T-cell (primary cell): ENCODE results near the gene LBR. TPM values are rescaled to one million over a fixed set of nuclear protein-coding genes. Genes with fewer than 3 reads are reported as not detected.
A peak's percentile ranks its signal among the peaks of the same experiment; 100 is the strongest.

Experiments
- ATAC-seq, 4 experiments: fragments of 200-7000 bp in 3 of 4; fragments of 150-1000 bp in 1 of 4; cut with Tn5 transposase; replicated peaks in 1 of 4; 1 replicate in 3 of 4; 2 replicates in 1 of 4; pipeline ENCODE4 v1.10.0; 2021; ENCODE audit warnings: moderate library complexity in 3 of 4, mild to moderate bottlenecking in 2 of 4, moderate number of reproducible peaks in 1 of 4
- CTCF ChIA-PET, 2 donors: fragments of 300-600 bp; sonication (Branson Sonifier 250); formaldehyde crosslinking; loops; one replicate each; lab custom pipeline; 2022; ENCODE audit warnings: antibody characterized with exemption in 2 of 2; lab: Charles Lee
- POLR2A ChIA-PET, 2 donors: fragments of 300-600 bp; sonication (Branson Sonifier 250); formaldehyde crosslinking; loops; one replicate each; lab custom pipeline; 2022; ENCODE audit warnings: antibody characterized with exemption in 2 of 2; lab: Charles Lee
- DNase-seq, 35 experiments: peaks; one replicate each; pipeline versions ENCODE4 v3.0.0 to v3.0.0-alpha.2; 2013 to 2023
- H3K27ac ChIP-seq: one replicate; pipeline ENCODE4 v1.5.1; 2013; ENCODE audit warnings: low read length
- H3K27me3 ChIP-seq, 2 experiments: replicated peaks in 1 of 2; 1 replicate in 1 of 2; 2 replicates in 1 of 2; pipeline versions ENCODE4 v1.6.1 to v1.7.0; 2013; ENCODE audit warnings: low read length in 1 of 2, mixed read lengths in 1 of 2; ENCODE audit not compliant: control insufficient read depth in 2 of 2, insufficient read depth in 2 of 2; ENCODE audit errors: extremely low read depth in 1 of 2
- H3K36me3 ChIP-seq, 2 donors: 1 replicate in 1 of 2; 2 replicates in 1 of 2; pipeline versions ENCODE4 v1.6.1 to v1.7.0; 2013; ENCODE audit warnings: low read length in 1 of 2; ENCODE audit not compliant: control insufficient read depth in 2 of 2, insufficient read depth in 1 of 2; ENCODE audit errors: extremely low read depth in 1 of 2
- H3K4me1 ChIP-seq, 2 experiments: 1 replicate in 1 of 2; 2 replicates in 1 of 2; pipeline versions ENCODE4 v1.6.1 to v1.7.0; 2013; ENCODE audit warnings: low read length in 2 of 2, mixed read lengths in 1 of 2; ENCODE audit not compliant: insufficient read depth in 2 of 2, control insufficient read depth in 1 of 2; ENCODE audit errors: extremely low read depth in 1 of 2
- H3K4me3 ChIP-seq, 2 donors: 1 replicate in 1 of 2; 2 replicates in 1 of 2; pipeline versions ENCODE4 v1.5.1 to v1.7.0; 2013; ENCODE audit warnings: mild to moderate bottlenecking in 2 of 2, low read length in 1 of 2, moderate library complexity in 1 of 2; ENCODE audit not compliant: control insufficient read depth in 1 of 2; ENCODE audit errors: extremely low read depth in 1 of 2
- H3K9me3 ChIP-seq: 2 replicates; pipeline ENCODE4 v1.7.0; 2013
- H3K27ac Mint-ChIP-seq, 2 donors: one replicate each; pipeline ENCODE4 v1.8.0; 2020 to 2021; ENCODE audit warnings: mild to moderate bottlenecking in 2 of 2, mixed read lengths in 2 of 2
- H3K27me3 Mint-ChIP-seq, 2 donors: one replicate each; pipeline ENCODE4 v1.8.0; 2021 to 2022; ENCODE audit warnings: mixed read lengths in 2 of 2
- H3K36me3 Mint-ChIP-seq: one replicate; pipeline ENCODE4 v1.8.0; 2021; ENCODE audit warnings: mixed read lengths
- H3K4me1 Mint-ChIP-seq, 3 donors: one replicate each; pipeline ENCODE4 v1.8.0; 2020 to 2022; ENCODE audit warnings: mixed read lengths in 3 of 3, mild to moderate bottlenecking in 1 of 3
- H3K4me3 Mint-ChIP-seq, 3 donors: one replicate each; pipeline ENCODE4 v1.8.0; 2020 to 2022; ENCODE audit warnings: mild to moderate bottlenecking in 3 of 3, mixed read lengths in 3 of 3, moderate library complexity in 3 of 3
- H3K9me3 Mint-ChIP-seq, 3 donors: one replicate each; pipeline ENCODE4 v1.8.0; 2020 to 2022; ENCODE audit warnings: mixed read lengths in 3 of 3
- WGBS: methylation state at CpG from one replicate; pipeline ENCODE4 v1.1.5; 2013; ENCODE audit warnings: missing lambda C conversion rate; ENCODE audit not compliant: insufficient coverage; 5-methylcytosine and 5-hydroxymethylcytosine counted together
- total RNA-seq, 35 experiments: library from RNA in 6 of 35; stranded (reverse) in 6 of 35; fragments of 120-200 nt in 1 of 35; gene quantifications; one replicate each; pipeline versions ENCODE4 v1.2.1 to v1.2.4 and lab custom pipeline; 2013 to 2026

LBR gene
- total RNA-seq, 5 donors from 2014 or later (not counting 1 experiment from before 2014, with no cell fraction given), result 105 to 142 (median 118) TPM

DNA sequence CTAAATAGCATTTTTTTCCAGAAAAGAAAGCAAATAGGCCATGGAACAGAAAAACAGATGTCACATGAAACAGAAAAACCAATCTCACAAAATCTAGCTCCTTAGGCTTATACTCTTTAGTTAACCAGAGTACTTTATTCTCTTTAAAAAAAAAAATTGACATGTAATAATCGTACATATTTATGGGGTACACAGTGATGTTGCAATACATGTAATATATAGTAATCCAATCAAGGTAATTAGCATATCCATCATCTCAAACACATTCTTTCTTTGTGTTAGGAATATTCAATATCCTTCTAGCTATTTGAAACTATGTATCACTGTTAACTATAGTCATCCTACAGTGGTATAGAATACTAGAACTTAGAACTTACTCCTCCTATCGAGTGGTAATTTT lies 20.1 kb downstream of the LBR start:
- Mint-ChIP-seq H3K4me3 (no peak overlapping the region), H3K9me3 (no peaks in the 10 kb centered on the region), H3K4me1 (peaks cover 2 to 21% (median 6%) of the 10 kb centered on the region in 3 donors), H3K27me3 (no peaks in the 10 kb centered on the region), H3K27ac (peak overlapping the region in 1 of 2 donors; percentile 44), H3K36me3 (peaks cover 71% of the 10 kb centered on the region)
- ChIA-PET POLR2A (no interaction called here), CTCF (no interaction called here)
- no peak for ATAC-seq
- Histone ChIP-seq H3K27me3 (no peaks in the 10 kb centered on the region), H3K27ac (no peak overlapping the region), H3K4me1 (no peaks in the 10 kb centered on the region), H3K9me3 (no peaks in the 10 kb centered on the region), H3K36me3 (peaks cover 10 to 90% of the 10 kb centered on the region in 2 donors), H3K4me3 (no peak overlapping the region)
- 100% methylated on average over 1 of the region's 2 CpGs for WGBS
- no peak for DNase-seq

DNA sequence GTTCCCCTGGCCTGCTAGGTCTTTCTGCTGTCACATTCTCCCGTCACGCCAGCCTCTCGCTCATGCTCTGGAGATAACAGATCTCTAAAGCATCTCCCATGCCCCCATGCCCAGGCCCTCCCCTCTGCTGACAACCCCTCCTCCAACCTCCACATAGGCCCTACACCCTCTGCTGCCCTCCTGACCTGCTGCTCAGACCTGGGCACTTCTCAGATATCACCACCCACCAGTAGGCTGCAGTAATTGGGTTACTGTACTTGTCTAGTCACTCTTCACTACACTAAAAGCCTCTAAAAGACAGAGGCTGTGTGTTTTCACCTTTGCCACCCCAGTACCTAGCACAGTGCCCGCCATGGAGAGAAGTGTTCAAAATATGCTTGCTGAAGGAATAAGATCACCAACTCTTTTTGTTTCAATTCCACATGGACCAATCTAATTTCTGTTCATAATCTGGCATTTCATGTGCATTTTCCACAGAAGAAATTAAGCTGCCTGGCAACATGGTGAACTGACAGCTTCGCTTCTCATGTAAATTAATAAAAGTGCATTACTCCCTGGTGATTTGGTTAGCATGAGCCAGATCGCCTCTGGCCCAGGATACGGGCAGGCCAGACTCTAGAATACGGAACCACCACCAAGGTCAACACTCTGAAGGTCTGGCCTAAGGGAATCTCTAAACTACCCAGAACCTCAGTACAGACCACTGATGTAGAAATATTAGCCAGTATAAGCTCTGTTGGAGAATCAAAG lies 20.7 kb downstream of the LBR start:
- Mint-ChIP-seq H3K27me3 (no peaks in the 10 kb centered on the region), H3K4me1 (peaks cover 2 to 21% (median 6%) of the 10 kb centered on the region in 3 donors), H3K9me3 (no peaks in the 10 kb centered on the region), H3K36me3 (peaks cover 66% of the 10 kb centered on the region), H3K4me3 (no peak overlapping the region), H3K27ac (peak overlapping the region; percentile 32 to 34)
- peaks cover 10 to 84% of the 10 kb centered on the region in 2 donors for H3K36me3 ChIP-seq
- POLR2A ChIA-PET, result no interaction called here
- ATAC-seq, result no peak
- no peaks in the 10 kb centered on the region for H3K9me3 ChIP-seq
- no CpG with 5 or more reads among the region's 8 CpGs for WGBS
- no peak overlapping the region for H3K4me3 ChIP-seq
- no peaks in the 10 kb centered on the region for H3K4me1 ChIP-seq
- no peak overlapping the region for H3K27ac ChIP-seq
- CTCF ChIA-PET, result no interaction called here
- H3K27me3 ChIP-seq, result no peaks in the 10 kb centered on the region
- DNase-seq, result no peak

DNA sequence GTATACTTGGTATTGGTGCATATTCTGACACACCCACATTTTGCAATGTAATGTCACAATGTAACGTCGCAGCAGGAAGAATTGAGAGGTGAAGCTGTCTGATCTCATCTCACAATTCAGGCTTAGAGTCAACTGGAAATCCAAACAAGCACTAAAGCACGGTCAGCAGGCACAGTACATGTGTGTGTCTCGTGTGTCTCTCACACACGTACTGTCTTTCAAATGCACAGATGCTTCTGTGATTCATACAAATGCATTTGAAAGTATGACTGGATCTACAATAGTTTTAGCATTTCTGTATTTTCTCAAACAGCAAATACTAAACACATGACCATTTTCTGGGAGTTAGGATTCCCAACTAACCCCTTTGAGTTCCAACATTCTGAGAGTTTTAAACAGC lies 26.9 kb downstream of the LBR start:
- Histone ChIP-seq H3K27me3 (no peaks in the 10 kb centered on the region), H3K36me3 (peaks cover 6 to 54% of the 10 kb centered on the region in 2 donors), H3K9me3 (no peaks in the 10 kb centered on the region), H3K4me3 (no peak overlapping the region), H3K4me1 (peaks cover 0 to 3% of the 10 kb centered on the region in 2 experiments), H3K27ac (no peak overlapping the region)
- DNase-seq, result no peak
- 100% methylated on average over 5 of the region's 5 CpGs for WGBS
- peaks cover 8 to 26% (median 15%) of the 10 kb centered on the region in 3 donors for H3K4me1 Mint-ChIP-seq
- no peak overlapping the region for H3K27ac Mint-ChIP-seq
- CTCF ChIA-PET, result no interaction called here
- H3K27me3 Mint-ChIP-seq, result no peaks in the 10 kb centered on the region
- ATAC-seq, result no peak
- H3K4me3 Mint-ChIP-seq, result no peak overlapping the region
- H3K36me3 Mint-ChIP-seq, result peaks cover 55% of the 10 kb centered on the region
- H3K9me3 Mint-ChIP-seq, result no peaks in the 10 kb centered on the region
- POLR2A ChIA-PET, result no interaction called here

DNA sequence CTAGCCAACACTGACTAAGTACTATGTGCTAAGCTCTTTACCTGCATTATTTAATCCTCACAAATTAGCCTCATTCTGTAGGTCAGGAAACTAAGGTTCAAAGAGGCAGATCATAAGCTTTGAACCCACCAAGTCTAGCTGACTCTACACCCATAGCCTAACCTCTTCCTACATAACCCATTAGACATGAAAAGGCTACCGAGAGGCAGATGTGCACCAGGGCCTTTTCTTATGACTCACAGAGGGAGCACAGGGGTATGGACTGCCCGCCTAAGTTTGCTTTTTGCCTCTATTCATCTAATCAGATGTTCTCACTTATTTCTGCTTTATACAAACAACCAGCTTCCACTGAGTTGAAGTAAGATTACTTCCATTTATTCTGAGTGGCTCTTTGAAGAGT lies 31.5 kb downstream of the LBR start:
- H3K27ac Mint-ChIP-seq, result peak overlapping the region in 1 of 2 donors; percentile 11
- no peaks in the 10 kb centered on the region for H3K27me3 Mint-ChIP-seq
- no peaks in the 10 kb centered on the region for H3K9me3 ChIP-seq
- DNase-seq (no peak), ATAC-seq (peak in 1 of 4 experiments; percentile 69)
- H3K36me3 ChIP-seq, result peaks cover 0 to 22% of the 10 kb centered on the region in 2 donors
- H3K4me1 ChIP-seq, result peaks cover 0 to 3% of the 10 kb centered on the region in 2 experiments
- H3K9me3 Mint-ChIP-seq, result no peaks in the 10 kb centered on the region
- H3K4me3 ChIP-seq, result no peak overlapping the region
- no peaks in the 10 kb centered on the region for H3K27me3 ChIP-seq
- H3K36me3 Mint-ChIP-seq, result peaks cover 28% of the 10 kb centered on the region
- CTCF ChIA-PET, result no interaction called here
- no peak overlapping the region for H3K4me3 Mint-ChIP-seq
- WGBS, result 33% methylated on average over 1 of the region's 2 CpGs
- POLR2A ChIA-PET, result no interaction called here
- H3K4me1 Mint-ChIP-seq, result peaks cover 6 to 12% (median 8%) of the 10 kb centered on the region in 3 donors
- H3K27ac ChIP-seq, result no peak overlapping the region

DNA sequence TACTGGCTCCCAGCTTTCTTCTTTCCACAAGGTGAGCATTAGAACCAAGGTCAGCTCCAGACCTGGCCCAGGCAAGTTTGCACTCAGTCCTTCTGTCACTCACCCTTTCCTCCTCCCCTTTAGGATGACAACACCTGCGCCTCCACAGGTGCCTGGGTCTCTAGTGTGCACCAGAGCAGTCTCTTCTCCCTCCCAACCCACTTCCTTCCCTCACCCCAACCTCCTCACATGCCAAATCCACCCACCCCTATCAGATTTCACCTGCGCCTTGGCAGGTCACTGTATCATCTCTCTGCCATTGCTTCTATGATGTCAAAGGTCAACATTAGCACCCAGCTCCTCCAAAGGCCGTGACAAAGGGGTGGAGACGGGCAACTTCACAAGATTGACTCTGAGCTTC lies 38.0 kb downstream of the LBR start:
- no peaks in the 10 kb centered on the region for H3K9me3 Mint-ChIP-seq
- no peak overlapping the region for H3K27ac Mint-ChIP-seq
- no peak overlapping the region for H3K4me3 ChIP-seq
- ChIA-PET CTCF (no interaction called here), POLR2A (no interaction called here)
- peak in 1 of 4 experiments; percentile 43 for ATAC-seq
- no peak overlapping the region for H3K27ac ChIP-seq
- no peak for DNase-seq
- H3K36me3 Mint-ChIP-seq, result no peaks in the 10 kb centered on the region
- H3K4me1 ChIP-seq, result no peaks in the 10 kb centered on the region
- H3K36me3 ChIP-seq, result no peaks in the 10 kb centered on the region
- H3K27me3 Mint-ChIP-seq, result no peaks in the 10 kb centered on the region
- no peaks in the 10 kb centered on the region for H3K9me3 ChIP-seq
- 72% methylated on average over 4 of the region's 4 CpGs for WGBS
- H3K27me3 ChIP-seq, result no peaks in the 10 kb centered on the region
- peaks cover 5 to 7% (median 6%) of the 10 kb centered on the region in 3 donors for H3K4me1 Mint-ChIP-seq
- H3K4me3 Mint-ChIP-seq, result no peak overlapping the region

DNA sequence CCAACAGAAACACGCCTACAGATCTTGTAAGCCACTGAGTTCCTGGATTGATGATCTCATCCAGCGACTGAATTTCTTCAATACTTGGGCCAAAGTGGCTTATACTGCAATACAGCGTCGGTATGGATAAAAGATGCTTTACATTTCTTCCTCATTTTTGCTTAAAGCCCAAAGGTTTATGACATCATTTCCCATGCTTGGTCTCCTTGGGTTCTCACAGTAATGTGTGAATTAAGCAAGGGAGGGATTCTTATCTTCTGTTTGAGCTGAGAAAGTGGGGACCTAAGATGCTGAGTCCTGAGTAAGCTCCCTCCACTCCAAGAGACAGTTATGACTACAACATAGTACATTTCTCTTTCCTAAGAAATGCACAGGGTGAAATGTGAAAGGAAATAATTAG lies 39.5 kb downstream of the LBR start:
- Histone ChIP-seq H3K9me3 (no peaks in the 10 kb centered on the region), H3K27ac (no peak overlapping the region), H3K4me3 (no peak overlapping the region), H3K4me1 (no peaks in the 10 kb centered on the region), H3K27me3 (no peaks in the 10 kb centered on the region), H3K36me3 (no peaks in the 10 kb centered on the region)
- Mint-ChIP-seq H3K27ac (no peak overlapping the region), H3K4me3 (no peak overlapping the region), H3K36me3 (peaks cover 8% of the 10 kb centered on the region), H3K4me1 (peaks cover 5 to 7% (median 6%) of the 10 kb centered on the region in 3 donors), H3K9me3 (no peaks in the 10 kb centered on the region), H3K27me3 (no peaks in the 10 kb centered on the region)
- POLR2A ChIA-PET, result interaction anchor here in 1 of 2 donors (0.7 kb wide), 1 partner anchor 14 kb away, joined by 3 read pairs; no protein-coding TSS in a partner anchor
- WGBS, result no CpG with 5 or more reads among the region's 4 CpGs
- ATAC-seq (no peak), DNase-seq (no peak)
- CTCF ChIA-PET, result no interaction called here
